Loucy (cell line): ENCODE results near the gene RRM1.

ENCODE experiments used
- H2AFZ ChIP-seq: fragments of 200-600 bp; sonication (generic); 2 replicates; pipeline ENCODE4 v1.6.0; 2016; ENCODE audit warnings: antibody characterized with exemption, mild to moderate bottlenecking, low read length, moderate library complexity
- H3F3A ChIP-seq: fragments of 200-600 bp; 2 replicates; pipeline ENCODE4 v1.6.0; 2016; ENCODE audit warnings: antibody characterized with exemption, low read depth, mild to moderate bottlenecking
- H3K27me3 ChIP-seq: fragments of 200-600 bp; sonication (generic); 2 replicates; pipeline ENCODE4 v1.6.1; 2014; ENCODE audit warnings: low read length, mild to moderate bottlenecking; ENCODE audit not compliant: insufficient read depth, poor library complexity, severe bottlenecking
- H3K36me3 ChIP-seq: fragments of 200-600 bp; sonication (generic); 2 replicates; pipeline ENCODE4 v1.6.1; 2016; ENCODE audit warnings: low read length; ENCODE audit not compliant: insufficient read depth
- H3K4me1 ChIP-seq: fragments of 200-600 bp; sonication (generic); 2 replicates; pipeline ENCODE4 v1.5.1; 2014; ENCODE audit warnings: low read length, mild to moderate bottlenecking; ENCODE audit not compliant: insufficient read depth, poor library complexity, severe bottlenecking
- H3K4me2 ChIP-seq: fragments of 200-600 bp; sonication (generic); 2 replicates; pipeline ENCODE4 v1.6.0; 2014; ENCODE audit warnings: antibody characterized with exemption, low read length, low read depth, mild to moderate bottlenecking; ENCODE audit not compliant: poor library complexity, severe bottlenecking
- H3K4me3 ChIP-seq: fragments of 200-600 bp; sonication (generic); 2 replicates; pipeline ENCODE4 v1.5.1; 2014; ENCODE audit warnings: low read length, mild to moderate bottlenecking, mixed read lengths; ENCODE audit not compliant: poor library complexity, severe bottlenecking
- H3K79me2 ChIP-seq: fragments of 200-600 bp; sonication (generic); 2 replicates; pipeline ENCODE4 v1.6.1; 2014; ENCODE audit warnings: low read length; ENCODE audit not compliant: insufficient read depth
- H3K9ac ChIP-seq: fragments of 200-600 bp; sonication (generic); 2 replicates; pipeline ENCODE4 v1.6.0; 2014; ENCODE audit warnings: mild to moderate bottlenecking, low read depth, low read length, moderate library complexity; ENCODE audit not compliant: poor library complexity, severe bottlenecking
- H3K9me2 ChIP-seq: fragments of 200-600 bp; sonication (generic); replicated peaks from 2 replicates; pipeline ENCODE4 v1.6.1; 2016; ENCODE audit warnings: low read depth, low read length, mixed read lengths
- H3K9me3 ChIP-seq: fragments of 200-600 bp; sonication (generic); 2 replicates; pipeline ENCODE4 v1.6.1; 2014; ENCODE audit warnings: mild to moderate bottlenecking, antibody characterized with exemption, low read length, low read depth; ENCODE audit not compliant: insufficient read depth
- H4K20me1 ChIP-seq: fragments of 200-600 bp; sonication (generic); 2 replicates; pipeline ENCODE4 v1.6.0; 2014; ENCODE audit warnings: antibody characterized with exemption, low read length, mild to moderate bottlenecking; ENCODE audit not compliant: insufficient read depth, poor library complexity, severe bottlenecking
- CTCF ChIP-seq: fragments of 200-600 bp; sonication (generic); conservative IDR thresholded peaks from 2 replicates; pipeline ENCODE4 v1.5.1; 2014; ENCODE audit warnings: mild to moderate bottlenecking, antibody characterized with exemption, low read length
- EZH2phosphoT487 ChIP-seq: fragments of 200-600 bp; IDR thresholded peaks from 2 replicates; pipeline ENCODE4 v1.6.1; 2018; ENCODE audit warnings: antibody characterized with exemption, mild to moderate bottlenecking, moderate library complexity, borderline replicate concordance

The RRM1 gene

GRCh38 chr11:4146070-4146771 lies 51.6 kb downstream of the RRM1 start:
- no peak overlapping the region for H2AFZ ChIP-seq

GRCh38 chr11:4146772-4147098 lies 52.1 kb downstream of the RRM1 start:
- Histone ChIP-seq H3K4me3 (peak overlapping the region; percentile 51), H3K9me2 (no peaks in the 10 kb centered on the region), H3K27me3 (no peaks in the 10 kb centered on the region), H3K4me1 (peaks cover 51% of the 10 kb centered on the region), H3K4me2 (peak overlapping the region; percentile 73), H4K20me1 (no peaks in the 10 kb centered on the region), H3K36me3 (peaks cover 3% of the 10 kb centered on the region; the same call in 1 of the 2 replicates), H2AFZ (no peak overlapping the region), H3K9ac (peak overlapping the region; percentile 65), H3F3A (peaks cover 13% of the 10 kb centered on the region), H3K79me2 (no peaks in the 10 kb centered on the region), H3K9me3 (no peaks in the 10 kb centered on the region)
- TF ChIP-seq EZH2phosphoT487 (no peak), CTCF (no peak)

More at GRCh38 chr11:4146070-4146771, 51.6 kb downstream of the RRM1 start:
- Histone ChIP-seq H3F3A (peaks cover 13% of the 10 kb centered on the region), H3K9me2 (no peaks in the 10 kb centered on the region), H3K9me3 (no peaks in the 10 kb centered on the region; the same call in 1 of the 2 replicates), H3K79me2 (no peaks in the 10 kb centered on the region), H3K9ac (peak overlapping the region; percentile 73), H3K4me2 (peak overlapping the region; percentile 73), H3K36me3 (peaks cover 9% of the 10 kb centered on the region; the same call in 1 of the 2 replicates), H4K20me1 (no peaks in the 10 kb centered on the region), H3K27me3 (no peaks in the 10 kb centered on the region), H3K4me1 (peaks cover 48% of the 10 kb centered on the region), H3K4me3 (peak overlapping the region; percentile 52)
- TF ChIP-seq EZH2phosphoT487 = no peak
- TF ChIP-seq CTCF = 0 out of 2 replicates have a peak, but pooled peaks have one; percentile 9

- H3K4me3 ChIP-seq = no peak overlapping the region
- H3K9me3 ChIP-seq = no peaks in the 10 kb centered on the region
- peaks cover 19% of the 10 kb centered on the region for H3K4me1 ChIP-seq
- no peaks in the 10 kb centered on the region for H3K9me2 ChIP-seq
- H2AFZ ChIP-seq = no peak overlapping the region
- TF ChIP-seq EZH2phosphoT487 (no peak), CTCF (no peak)
- no peaks in the 10 kb centered on the region for H3F3A ChIP-seq
- no peak overlapping the region for H3K4me2 ChIP-seq
- H3K36me3 ChIP-seq = no peaks in the 10 kb centered on the region
- H3K9ac ChIP-seq = no peak overlapping the region
- no peaks in the 10 kb centered on the region for H4K20me1 ChIP-seq
- no peaks in the 10 kb centered on the region for H3K27me3 ChIP-seq
- no peaks in the 10 kb centered on the region for H3K79me2 ChIP-seq
Measured at GRCh38 chr11:4154503-4154902, 59.9 kb downstream of the RRM1 start.
